HepG2 (cell line): Measurements from ENCODE around the gene CREB3. TPM values are rescaled to one million over a fixed set of nuclear protein-coding genes. Genes with fewer than 3 reads are reported as not detected.

Experiments
- FOXP4 ChIP-seq: sonication (generic); formaldehyde crosslinking; IDR thresholded peaks from 2 replicates; pipeline ENCODE4 v1.4.0; 2020; ENCODE audit warnings: missing genetic modification reagents
- GFI1 ChIP-seq: sonication (generic); formaldehyde crosslinking; IDR thresholded peaks from 2 replicates; pipeline ENCODE4 v1.5.0; 2020; ENCODE audit warnings: missing genetic modification reagents, mild to moderate bottlenecking, borderline replicate concordance
- HMGA1 ChIP-seq: sonication (generic); formaldehyde crosslinking; conservative IDR thresholded peaks from 2 replicates; pipeline ENCODE4 v1.4.0; 2020; ENCODE audit warnings: missing genetic modification reagents
- KLF13 ChIP-seq: sonication (generic); formaldehyde crosslinking; IDR thresholded peaks from 2 replicates; pipeline ENCODE4 v1.4.0; 2020; ENCODE audit warnings: mild to moderate bottlenecking, missing genetic modification reagents
- PBX3 ChIP-seq: sonication (generic); formaldehyde crosslinking; IDR thresholded peaks from 2 replicates; pipeline ENCODE4 v1.8.1; 2023; ENCODE audit warnings: missing genetic modification reagents, inconsistent platforms, borderline replicate concordance
- POLR2A ChIP-seq, 2 experiments: IDR thresholded peaks; 2 replicates each; pipeline ENCODE4 v1.6.1; 2011; ENCODE audit warnings: low read depth in 2 of 2, low read length in 2 of 2, mild to moderate bottlenecking in 1 of 2, moderate library complexity in 1 of 2; ENCODE audit not compliant: insufficient read depth in 1 of 2
- RAD21 ChIP-seq: fragments of 450-650 bp; formaldehyde crosslinking; IDR thresholded peaks from 2 replicates; pipeline ENCODE4 v1.5.0; 2020; ENCODE audit warnings: mild to moderate bottlenecking
- SALL1 ChIP-seq: sonication (generic); formaldehyde crosslinking; IDR thresholded peaks from 2 replicates; pipeline ENCODE4 v1.8.0; 2022; ENCODE audit warnings: mild to moderate bottlenecking, missing genetic modification reagents
- ZBTB3 ChIP-seq: sonication (generic); formaldehyde crosslinking; IDR thresholded peaks from 2 replicates; pipeline ENCODE4 v1.4.0; 2020; ENCODE audit warnings: low read depth, mild to moderate bottlenecking, moderate library complexity, missing genetic modification reagents, borderline replicate concordance
- ZFP82 ChIP-seq: sonication (generic); formaldehyde crosslinking; IDR thresholded peaks from 2 replicates; pipeline ENCODE4 v1.5.1; 2020; ENCODE audit warnings: mild to moderate bottlenecking, missing genetic modification reagents, borderline replicate concordance
- ZNF282 ChIP-seq: fragments of 450-650 bp; IDR thresholded peaks from 2 replicates; pipeline ENCODE4 v1.6.1; 2018; ENCODE audit not compliant: partially characterized antibody
- ZNF503 ChIP-seq: sonication (generic); formaldehyde crosslinking; IDR thresholded peaks from 2 replicates; pipeline ENCODE4 v1.4.0; 2020; ENCODE audit warnings: missing genetic modification reagents
- ZNF577 ChIP-seq: sonication (generic); formaldehyde crosslinking; IDR thresholded peaks from 2 replicates; pipeline ENCODE4 v1.4.0; 2020; ENCODE audit warnings: mild to moderate bottlenecking, low read depth, missing genetic modification reagents, borderline replicate concordance
- polyA plus RNA-seq, 8 experiments: library from polyadenylated mRNA; depleted of rRNA in 3 of 8; stranded (reverse) in 7 of 8; unstranded in 1 of 8; fragments of >200 nt; fragmentation: Illumina TruSeq in 4 of 8; extraction: Trizol in 4 of 8; gene quantifications; 2 replicates each; pipeline versions ENCODE4 v1.2.1 to v1.2.3, GENCODE V29; 2011 to 2016; ENCODE audit warnings: low read depth in 4 of 8, missing spikeins in 1 of 8, mixed read lengths in 1 of 8; ENCODE audit not compliant: insufficient read depth in 1 of 8
- total RNA-seq, 5 experiments: library from RNA; depleted of rRNA; stranded (reverse); fragments of >200 nt; fragmentation: Illumina TruSeq; extraction: Trizol; gene quantifications; 2 replicates each; pipeline ENCODE4 v1.2.3, GENCODE V29; 2016; ENCODE audit warnings: low read depth in 1 of 5
- TF ChIP-seq, protein P1 (sequence below): sonication (generic); formaldehyde crosslinking; IDR thresholded peaks from 2 replicates; pipeline ENCODE4 v1.4.0; 2020; ENCODE audit warnings: missing genetic modification reagents, borderline replicate concordance

The CREB3 gene
- total and polyA plus RNA-seq, 2 of the 13 experiments (the other 11 are each of a cell fraction or from before 2014, with no cell fraction given), result 11.1 to 34.2 TPM

GRCh38 chr9:35756275-35757225, 24.1 kb downstream of the CREB3 start (continued):
- peak; percentile 72 for TF ChIP-seq ZNF503 (CRISPR knock-in tag)
- no peak for TF ChIP-seq HMGA1 (CRISPR knock-in tag)
- TF ChIP-seq POLR2A (IDR thresholded peaks at IDR 0.05; ENCODE audit: insufficient read depth in 1 of 2, low read depth in 2 of 2, low read length in 2 of 2), result peak in 1 of 2 experiments; percentile 56; a peak in 3 of 4 replicates
- no peak for TF ChIP-seq ZNF282
- TF ChIP-seq SALL1 (CRISPR knock-in tag), result peak; percentile 35
- peak; percentile 56; the same call in 1 of the 2 replicates for TF ChIP-seq FOXP4 (CRISPR knock-in tag)
- TF ChIP-seq ZNF577 (CRISPR knock-in tag), result no peak
- 0 out of 2 replicates have a peak, but pooled peaks have one; percentile 18 for TF ChIP-seq RAD21 (CRISPR knock-in tag)
- 0 out of 2 replicates have a peak, but pooled peaks have one; percentile 75 for TF ChIP-seq PBX3 (CRISPR knock-in tag)
- no peak for TF ChIP-seq ZBTB3 (CRISPR knock-in tag)
- TF ChIP-seq GFI1, result peak; percentile 47; the same call in 1 of the 2 replicates
- no peak for TF ChIP-seq KLF13 (CRISPR knock-in tag)
- TF ChIP-seq, protein P1, sequence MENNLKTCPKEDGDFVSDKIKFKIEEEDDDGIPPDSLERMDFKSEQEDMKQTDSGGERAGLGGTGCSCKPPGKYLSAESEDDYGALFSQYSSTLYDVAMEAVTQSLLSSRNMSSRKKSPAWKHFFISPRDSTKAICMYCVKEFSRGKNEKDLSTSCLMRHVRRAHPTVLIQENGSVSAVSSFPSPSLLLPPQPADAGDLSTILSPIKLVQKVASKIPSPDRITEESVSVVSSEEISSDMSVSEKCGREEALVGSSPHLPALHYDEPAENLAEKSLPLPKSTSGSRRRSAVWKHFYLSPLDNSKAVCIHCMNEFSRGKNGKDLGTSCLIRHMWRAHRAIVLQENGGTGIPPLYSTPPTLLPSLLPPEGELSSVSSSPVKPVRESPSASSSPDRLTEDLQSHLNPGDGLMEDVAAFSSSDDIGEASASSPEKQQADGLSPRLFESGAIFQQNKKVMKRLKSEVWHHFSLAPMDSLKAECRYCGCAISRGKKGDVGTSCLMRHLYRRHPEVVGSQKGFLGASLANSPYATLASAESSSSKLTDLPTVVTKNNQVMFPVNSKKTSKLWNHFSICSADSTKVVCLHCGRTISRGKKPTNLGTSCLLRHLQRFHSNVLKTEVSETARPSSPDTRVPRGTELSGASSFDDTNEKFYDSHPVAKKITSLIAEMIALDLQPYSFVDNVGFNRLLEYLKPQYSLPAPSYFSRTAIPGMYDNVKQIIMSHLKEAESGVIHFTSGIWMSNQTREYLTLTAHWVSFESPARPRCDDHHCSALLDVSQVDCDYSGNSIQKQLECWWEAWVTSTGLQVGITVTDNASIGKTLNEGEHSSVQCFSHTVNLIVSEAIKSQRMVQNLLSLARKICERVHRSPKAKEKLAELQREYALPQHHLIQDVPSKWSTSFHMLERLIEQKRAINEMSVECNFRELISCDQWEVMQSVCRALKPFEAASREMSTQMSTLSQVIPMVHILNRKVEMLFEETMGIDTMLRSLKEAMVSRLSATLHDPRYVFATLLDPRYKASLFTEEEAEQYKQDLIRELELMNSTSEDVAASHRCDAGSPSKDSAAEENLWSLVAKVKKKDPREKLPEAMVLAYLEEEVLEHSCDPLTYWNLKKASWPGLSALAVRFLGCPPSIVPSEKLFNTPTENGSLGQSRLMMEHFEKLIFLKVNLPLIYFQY (CRISPR knock-in tag), result peak; percentile 27; the same call in 1 of the 2 replicates
- TF ChIP-seq ZFP82, result no peak
